Measurements from ENCODE around the gene WASF3. TPM values are rescaled to one million over a fixed set of nuclear protein-coding genes. Genes with fewer than 3 reads are reported as not detected.

WASF3 gene
- total RNA-seq, 1 experiment from 2014 or later = 4.6 TPM

GRCh38 chr13:26664286-26664685 is 106.8 kb downstream of the WASF3 start:
- Histone ChIP-seq H3K36me3 (ENCODE audit: insufficient read depth, low read length, poor library complexity, severe bottlenecking) (no peaks in the 10 kb centered on the region), H3K27me3 (replicated peaks; ENCODE audit: insufficient read depth, low read depth, low read length, poor library complexity) (no peaks in the 10 kb centered on the region), H3K27ac (ENCODE audit: low read depth, low read length, poor library complexity, severe bottlenecking) (no peak overlapping the region), H3K4me3 (ENCODE audit: low read depth, low read length, poor library complexity, severe bottlenecking) (no peak overlapping the region), H3K9me3 (ENCODE audit: low read depth, low read length, poor library complexity, severe bottlenecking) (no peaks in the 10 kb centered on the region), H3K4me1 (ENCODE audit: insufficient read depth, low read length, poor library complexity, severe bottlenecking) (no peaks in the 10 kb centered on the region)
- ChIA-PET POLR2A (ENCODE audit: low non-redundant PET) (no interaction called here), CTCF (no interaction called here)
- intact Hi-C loops (cut with micrococcal nuclease; ENCODE audit: unreplicated experiment) = no loop called here
- DNase-seq (ENCODE audit: low spot score) = no peak
- TF ChIP-seq EZH2 (IDR thresholded peaks at IDR 0.05; ENCODE audit: borderline replicate concordance, low read depth, low read length, poor library complexity, severe bottlenecking) = no peak
- TF ChIP-seq CTCF (conservative IDR thresholded peaks at IDR 0.05; ENCODE audit: low read depth, low read length) = no peak
- no TSS peak for BruUV-seq (replicated peaks)

- POLR2A ChIA-PET (ENCODE audit: low non-redundant PET) = no interaction called here
- Histone ChIP-seq H3K36me3 (ENCODE audit: insufficient read depth, low read length, poor library complexity, severe bottlenecking) (no peaks in the 10 kb centered on the region), H3K27ac (ENCODE audit: low read depth, low read length, poor library complexity, severe bottlenecking) (no peak overlapping the region), H3K27me3 (replicated peaks; ENCODE audit: insufficient read depth, low read depth, low read length, poor library complexity) (no peaks in the 10 kb centered on the region), H3K4me3 (ENCODE audit: low read depth, low read length, poor library complexity, severe bottlenecking) (no peak overlapping the region), H3K9me3 (ENCODE audit: low read depth, low read length, poor library complexity, severe bottlenecking) (no peaks in the 10 kb centered on the region), H3K4me1 (ENCODE audit: insufficient read depth, low read length, poor library complexity, severe bottlenecking) (no peaks in the 10 kb centered on the region)
- CTCF ChIA-PET = no interaction called here
- no peak for DNase-seq (ENCODE audit: low spot score)
- no TSS peak for BruUV-seq (replicated peaks)
- TF ChIP-seq EZH2 (IDR thresholded peaks at IDR 0.05; ENCODE audit: borderline replicate concordance, low read depth, low read length, poor library complexity, severe bottlenecking) = no peak
- TF ChIP-seq CTCF (conservative IDR thresholded peaks at IDR 0.05; ENCODE audit: low read depth, low read length) = no peak
- intact Hi-C loops (cut with micrococcal nuclease; ENCODE audit: unreplicated experiment) = no loop called here
Measured at GRCh38 chr13:26664876-26665275, 107.4 kb downstream of the WASF3 start.

GRCh38 chr13:26668357-26669146 is 111.1 kb downstream of the WASF3 start:
- Histone ChIP-seq H3K27ac (ENCODE audit: low read depth, low read length, poor library complexity, severe bottlenecking) (no peak overlapping the region), H3K27me3 (replicated peaks; ENCODE audit: insufficient read depth, low read depth, low read length, poor library complexity) (no peaks in the 10 kb centered on the region), H3K9me3 (ENCODE audit: low read depth, low read length, poor library complexity, severe bottlenecking) (no peaks in the 10 kb centered on the region), H3K4me3 (ENCODE audit: low read depth, low read length, poor library complexity, severe bottlenecking) (no peak overlapping the region), H3K4me1 (ENCODE audit: insufficient read depth, low read length, poor library complexity, severe bottlenecking) (no peaks in the 10 kb centered on the region), H3K36me3 (ENCODE audit: insufficient read depth, low read length, poor library complexity, severe bottlenecking) (no peaks in the 10 kb centered on the region)
- TF ChIP-seq EZH2 (IDR thresholded peaks at IDR 0.05; ENCODE audit: borderline replicate concordance, low read depth, low read length, poor library complexity, severe bottlenecking) (no peak), CTCF (conservative IDR thresholded peaks at IDR 0.05; ENCODE audit: low read depth, low read length) (no peak)
- intact Hi-C loops (cut with micrococcal nuclease; ENCODE audit: unreplicated experiment) = no loop called here
- no TSS peak for BruUV-seq (replicated peaks)
- DNase-seq (ENCODE audit: low spot score) = no peak
- ChIA-PET POLR2A (ENCODE audit: low non-redundant PET) (no interaction called here), CTCF (no interaction called here)

Data from A673 (cell line).